Measurements from ENCODE around the gene POMGNT1. TPM values are rescaled to one million over a fixed set of nuclear protein-coding genes. Genes with fewer than 3 reads are reported as not detected.

POMGNT1 gene
- total and polyA plus RNA-seq, 2 of the 8 experiments (the other 6 are each of a cell fraction or from before 2014, with no cell fraction given), result 28.0 to 40.3 TPM

GRCh38 chr1:46236882-46237281 is 38.6 kb upstream of the POMGNT1 start:
- H4K20me1 ChIP-seq (replicated peaks in 1 of 2; ENCODE audit: control insufficient read depth in 1 of 2, insufficient read depth in 2 of 2, low read length in 2 of 2), result no peaks in the 10 kb centered on the region
- H2BK120ac ChIP-seq (replicated peaks; ENCODE audit: low read depth, low read length), result no peak overlapping the region
- H3K56ac ChIP-seq (replicated peaks; ENCODE audit: insufficient read length, low read depth, low read length), result no peak overlapping the region
- WGBS, 2 experiments (ENCODE audit: extremely low coverage in 1 of 2, insufficient coverage in 1 of 2, insufficient read length in 1 of 2, insufficient replicate concordance in 2 of 2, low coverage in 1 of 2, low lambda C conversion rate in 2 of 2, missing lambda C conversion rate in 1 of 2), result 89% methylated on average over 4 of the region's 4 CpGs; no CpG with 5 or more reads in 1 of the 2 experiments
- H3K27ac ChIP-seq (ENCODE audit: low read depth, low read length), result no peak overlapping the region
- H3K23ac ChIP-seq (ENCODE audit: insufficient read length), result no peak overlapping the region
- TF ChIP-seq CREB1 (IDR thresholded peaks at IDR 0.05) (no peak), EZH2 (IDR thresholded peaks at IDR 0.05; ENCODE audit: low read depth, low read length, severe bottlenecking) (no peak), CHD2 (IDR thresholded peaks at IDR 0.05; ENCODE audit: low read length) (no peak), TCF12 (IDR thresholded peaks at IDR 0.05; ENCODE audit: low read depth, low read length) (no peak), POU5F1 (IDR thresholded peaks at IDR 0.05; ENCODE audit: low read depth, low read length) (no peak), TAF7 (optimal IDR thresholded peaks at IDR 0.05; ENCODE audit: borderline replicate concordance, low read depth, low read length) (no peak), JUN (IDR thresholded peaks at IDR 0.05; ENCODE audit: low read depth, low read length) (no peak), KDM4A (IDR thresholded peaks at IDR 0.05; ENCODE audit: low read depth, low read length, severe bottlenecking) (no peak)
- H2BK20ac ChIP-seq (ENCODE audit: low read length), result no peak overlapping the region
- H3K9me3 ChIP-seq (ENCODE audit: insufficient read depth in 2 of 2, low read depth in 1 of 2, low read length in 1 of 2), result peaks cover 9 to 10% of the 10 kb centered on the region in 2 experiments
- H2BK5ac ChIP-seq (ENCODE audit: low read depth, low read length), result no peak overlapping the region
- H3K18ac ChIP-seq (ENCODE audit: extremely low read depth, low read length), result no peak overlapping the region
- H4K8ac ChIP-seq (ENCODE audit: extremely low read depth, insufficient read depth, low read length), result no peak overlapping the region
- no peaks in the 10 kb centered on the region for H3K27me3 ChIP-seq (replicated peaks in 1 of 4; ENCODE audit: control insufficient read depth in 3 of 4, extremely low read depth in 1 of 4, insufficient read depth in 3 of 4, low read length in 3 of 4)
- no peak overlapping the region for H4K91ac ChIP-seq (replicated peaks; ENCODE audit: insufficient read length, low read length)
- H2AFZ ChIP-seq (ENCODE audit: low read length), result no peak overlapping the region
- H3K9ac ChIP-seq (replicated peaks in 1 of 4; ENCODE audit: extremely low read depth in 1 of 4, low read depth in 3 of 4, low read length in 3 of 4), result no peak overlapping the region
- H3K4me2 ChIP-seq (ENCODE audit: insufficient read depth in 1 of 2, low read depth in 2 of 2, low read length in 2 of 2), result no peak overlapping the region
- H3K14ac ChIP-seq (ENCODE audit: insufficient read length), result no peak overlapping the region
- no peaks in the 10 kb centered on the region for H3K4me1 ChIP-seq (replicated peaks in 1 of 4; ENCODE audit: control insufficient read depth in 3 of 4, insufficient read depth in 4 of 4, low read length in 3 of 4)
- CTCF ChIA-PET (ENCODE audit: partially characterized antibody), result no interaction called here
- H2AK5ac ChIP-seq (ENCODE audit: low read depth, low read length), result no peak overlapping the region
- H3K4ac ChIP-seq (replicated peaks; ENCODE audit: insufficient read length, low read depth, low read length), result no peak overlapping the region
- no peaks in the 10 kb centered on the region for H3K79me1 ChIP-seq (ENCODE audit: low read depth, low read length)
- H3K36me3 ChIP-seq (ENCODE audit: control insufficient read depth in 2 of 4, insufficient read depth in 4 of 4, low read length in 3 of 4), result no peaks in the 10 kb centered on the region
- H3K4me3 ChIP-seq (ENCODE audit: extremely low read depth in 1 of 4, insufficient read depth in 2 of 4, low read depth in 3 of 4, low read length in 4 of 4), result no peak overlapping the region
- no peaks in the 10 kb centered on the region for H3K23me2 ChIP-seq (ENCODE audit: low read depth, low read length)
- H2BK12ac ChIP-seq (ENCODE audit: low read depth, low read length), result no peak overlapping the region
- H3K79me2 ChIP-seq (ENCODE audit: control insufficient read depth in 1 of 2, insufficient read depth in 2 of 2, low read length in 2 of 2), result no peaks in the 10 kb centered on the region
- H4K5ac ChIP-seq (ENCODE audit: insufficient read length, low read depth, low read length), result no peak overlapping the region
- POLR2A ChIA-PET (ENCODE audit: partially characterized antibody), result interaction anchor here (0.7 kb wide), 1 partner anchor 15 kb away, joined by 3 read pairs; no protein-coding TSS in a partner anchor
- FAIRE-seq (no peak), DNase-seq (ENCODE audit: low read depth in 1 of 2, low spot score in 2 of 2) (no peak)
- no peak overlapping the region for H2BK15ac ChIP-seq (ENCODE audit: low read length)
